Measurements from ENCODE around the gene EDC3.

- TF ChIP-seq, protein P1, sequence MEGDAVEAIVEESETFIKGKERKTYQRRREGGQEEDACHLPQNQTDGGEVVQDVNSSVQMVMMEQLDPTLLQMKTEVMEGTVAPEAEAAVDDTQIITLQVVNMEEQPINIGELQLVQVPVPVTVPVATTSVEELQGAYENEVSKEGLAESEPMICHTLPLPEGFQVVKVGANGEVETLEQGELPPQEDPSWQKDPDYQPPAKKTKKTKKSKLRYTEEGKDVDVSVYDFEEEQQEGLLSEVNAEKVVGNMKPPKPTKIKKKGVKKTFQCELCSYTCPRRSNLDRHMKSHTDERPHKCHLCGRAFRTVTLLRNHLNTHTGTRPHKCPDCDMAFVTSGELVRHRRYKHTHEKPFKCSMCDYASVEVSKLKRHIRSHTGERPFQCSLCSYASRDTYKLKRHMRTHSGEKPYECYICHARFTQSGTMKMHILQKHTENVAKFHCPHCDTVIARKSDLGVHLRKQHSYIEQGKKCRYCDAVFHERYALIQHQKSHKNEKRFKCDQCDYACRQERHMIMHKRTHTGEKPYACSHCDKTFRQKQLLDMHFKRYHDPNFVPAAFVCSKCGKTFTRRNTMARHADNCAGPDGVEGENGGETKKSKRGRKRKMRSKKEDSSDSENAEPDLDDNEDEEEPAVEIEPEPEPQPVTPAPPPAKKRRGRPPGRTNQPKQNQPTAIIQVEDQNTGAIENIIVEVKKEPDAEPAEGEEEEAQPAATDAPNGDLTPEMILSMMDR (IDR thresholded peaks at IDR 0.05): no peak
- TF ChIP-seq POLR2A (IDR thresholded peaks at IDR 0.05): no peak
Measured at GRCh38 chr15:74618841-74619596, 76.8 kb downstream of the EDC3 start.
